Measurements from ENCODE around the gene GRID2. TPM values are rescaled to one million over a fixed set of nuclear protein-coding genes. Genes with fewer than 3 reads are reported as not detected.

GRID2 gene
- polyA plus RNA-seq, 1 of the 3 experiments (the other 2 are of a cell fraction): not detected

- Histone ChIP-seq H3K79me2 (ENCODE audit: insufficient read depth) (no peaks in the 10 kb centered on the region), H3K4me2 (no peak overlapping the region), H3K9me3 (no peaks in the 10 kb centered on the region), H3K36me3 (replicated peaks in 1 of 2; ENCODE audit: control insufficient read depth in 1 of 2, insufficient read depth in 2 of 2, low read length in 1 of 2) (no peaks in the 10 kb centered on the region), H3F3A (replicated peaks; ENCODE audit: insufficient read depth) (no peaks in the 10 kb centered on the region), H3K9me2 (no peaks in the 10 kb centered on the region), H3K27me3 (ENCODE audit: insufficient read depth) (no peaks in the 10 kb centered on the region), H4K20me1 (ENCODE audit: insufficient read depth) (no peaks in the 10 kb centered on the region), H2AFZ (ENCODE audit: low read depth) (no peak overlapping the region), H3K4me1 (ENCODE audit: control insufficient read depth in 1 of 2, insufficient read depth in 2 of 2, low read depth in 1 of 2, low read length in 1 of 2) (peaks cover 0 to 2% of the 10 kb centered on the region in 2 experiments; a peak in 2 of 4 replicates), H3K27ac (ENCODE audit: low read depth in 2 of 2, low read length in 1 of 2) (no peak overlapping the region), H3K4me3 (ENCODE audit: low read depth in 2 of 2, low read length in 1 of 2) (no peak overlapping the region), H3K9ac (no peak overlapping the region)
- TF ChIP-seq SIN3A (IDR thresholded peaks at IDR 0.05; ENCODE audit: borderline replicate concordance, low read depth, low read length): no peak
- TF ChIP-seq MXI1 (IDR thresholded peaks at IDR 0.05; ENCODE audit: low read depth, low read length): no peak
- no peak for TF ChIP-seq RFX5 (IDR thresholded peaks at IDR 0.05; ENCODE audit: low read length)
- TF ChIP-seq RCOR1 (IDR thresholded peaks at IDR 0.05; ENCODE audit: low read length): no peak
- TF ChIP-seq GABPA (IDR thresholded peaks at IDR 0.05; ENCODE audit: low read depth): no peak
- no peak for TF ChIP-seq POLR2AphosphoS5 (IDR thresholded peaks at IDR 0.05; ENCODE audit: low read depth, low read length)
- TF ChIP-seq JUND (IDR thresholded peaks at IDR 0.05): no peak
- no peak for TF ChIP-seq EP300 (IDR thresholded peaks at IDR 0.05; ENCODE audit: borderline replicate concordance in 1 of 2, low read depth in 1 of 2, low read length in 1 of 2)
- no peak for TF ChIP-seq USF1 (IDR thresholded peaks at IDR 0.05; ENCODE audit: borderline replicate concordance, low read depth)
- TF ChIP-seq GATA2 (CRISPR knock-in tag; IDR thresholded peaks at IDR 0.05): no peak
- no peak for TF ChIP-seq NRF1 (IDR thresholded peaks at IDR 0.05; ENCODE audit: low read depth, low read length)
- ChIA-PET CTCF (interaction anchor here (0.8 to 3.6 kb wide), 5 partner anchors 9 to 67 kb away, joined by 3 to 25 read pairs (median 5); no protein-coding TSS in a partner anchor), POLR2A (no interaction called here)
- 60% methylated on average over 1 of the region's 1 CpG for WGBS (ENCODE audit: low lambda C conversion rate)
- DNase-seq: no peak
These were observed 1473.3 kb downstream of the GRID2 start for GRCh38 chr4:93777081-93777460.

- no peak overlapping the region for H3K27ac ChIP-seq (ENCODE audit: low read depth in 2 of 2, low read length in 1 of 2)
- no peak overlapping the region for H2AFZ ChIP-seq (ENCODE audit: low read depth)
- no peak overlapping the region for H3K4me2 ChIP-seq
- no peaks in the 10 kb centered on the region for H3K9me3 ChIP-seq
- H3K9ac ChIP-seq: no peak overlapping the region
- no peak overlapping the region for H3K4me3 ChIP-seq (ENCODE audit: low read depth in 2 of 2, low read length in 1 of 2)
- no peaks in the 10 kb centered on the region for H3K9me2 ChIP-seq
- no peaks in the 10 kb centered on the region for H3K27me3 ChIP-seq (ENCODE audit: insufficient read depth)
- CTCF ChIA-PET: interaction anchor here (0.6 to 3.6 kb wide), 5 partner anchors 9 to 349 kb away, joined by 3 to 25 read pairs (median 4); no protein-coding TSS in a partner anchor
- WGBS (ENCODE audit: low lambda C conversion rate): 46% methylated on average over 2 of the region's 2 CpGs
- POLR2A ChIA-PET: no interaction called here
- DNase-seq: no peak
- no peaks in the 10 kb centered on the region for H3K79me2 ChIP-seq (ENCODE audit: insufficient read depth)
- H3K4me1 ChIP-seq (ENCODE audit: control insufficient read depth in 1 of 2, insufficient read depth in 2 of 2, low read depth in 1 of 2, low read length in 1 of 2): no peaks in the 10 kb centered on the region; a peak in 1 of 4 replicates
- no peaks in the 10 kb centered on the region for H3F3A ChIP-seq (replicated peaks; ENCODE audit: insufficient read depth)
- no peaks in the 10 kb centered on the region for H4K20me1 ChIP-seq (ENCODE audit: insufficient read depth)
- no peaks in the 10 kb centered on the region for H3K36me3 ChIP-seq (replicated peaks in 1 of 2; ENCODE audit: control insufficient read depth in 1 of 2, insufficient read depth in 2 of 2, low read length in 1 of 2)
- TF ChIP-seq EP300 (IDR thresholded peaks at IDR 0.05; ENCODE audit: borderline replicate concordance in 1 of 2, low read depth in 1 of 2, low read length in 1 of 2) (no peak), SMC3 (IDR thresholded peaks at IDR 0.05; ENCODE audit: low read depth, low read length) (no peak), ZBTB33 (IDR thresholded peaks at IDR 0.05; ENCODE audit: borderline replicate concordance, low read depth) (no peak), FOXJ3 (CRISPR knock-in tag; IDR thresholded peaks at IDR 0.05) (no peak), MEF2A (IDR thresholded peaks at IDR 0.05; ENCODE audit: borderline replicate concordance, low read depth) (no peak), MAX (IDR thresholded peaks at IDR 0.05; ENCODE audit: low read depth) (no peak), YY1 (IDR thresholded peaks at IDR 0.05; ENCODE audit: low read depth) (no peak), USF2 (IDR thresholded peaks at IDR 0.05; ENCODE audit: borderline replicate concordance, low read depth, low read length) (no peak), JUND (IDR thresholded peaks at IDR 0.05) (no peak), TAF1 (IDR thresholded peaks at IDR 0.05; ENCODE audit: borderline replicate concordance, low read depth, low read length) (no peak), FOSL2 (IDR thresholded peaks at IDR 0.05; ENCODE audit: borderline replicate concordance, low read depth) (no peak), REST (IDR thresholded peaks at IDR 0.05; ENCODE audit: low read depth, low read length) (no peak), CHD2 (IDR thresholded peaks at IDR 0.05; ENCODE audit: low read length, partially characterized antibody) (no peak), MXI1 (IDR thresholded peaks at IDR 0.05; ENCODE audit: low read depth, low read length) (no peak)
These were observed 1475.5 kb downstream of the GRID2 start for GRCh38 chr4:93779228-93779627.

All from SK-N-SH (cell line).